HG03442 (cell line): ENCODE measurements around the gene EOLA1.
A peak's percentile ranks its signal among the peaks of the same experiment; 100 is the strongest.
"Not testable (repeated sequence)": the region's sequence is repeated elsewhere in the genome, so short reads cannot be mapped to it uniquely, and the experiment has no call there.

ENCODE experiments used
- ATAC-seq: cut with Tn5 transposase; IDR thresholded peaks from one replicate; pipeline ENCODE4 v1.9.1; 2021; ENCODE audit warnings: mild to moderate bottlenecking, moderate library complexity; ENCODE audit not compliant: unreplicated experiment

The EOLA1 gene

DNA sequence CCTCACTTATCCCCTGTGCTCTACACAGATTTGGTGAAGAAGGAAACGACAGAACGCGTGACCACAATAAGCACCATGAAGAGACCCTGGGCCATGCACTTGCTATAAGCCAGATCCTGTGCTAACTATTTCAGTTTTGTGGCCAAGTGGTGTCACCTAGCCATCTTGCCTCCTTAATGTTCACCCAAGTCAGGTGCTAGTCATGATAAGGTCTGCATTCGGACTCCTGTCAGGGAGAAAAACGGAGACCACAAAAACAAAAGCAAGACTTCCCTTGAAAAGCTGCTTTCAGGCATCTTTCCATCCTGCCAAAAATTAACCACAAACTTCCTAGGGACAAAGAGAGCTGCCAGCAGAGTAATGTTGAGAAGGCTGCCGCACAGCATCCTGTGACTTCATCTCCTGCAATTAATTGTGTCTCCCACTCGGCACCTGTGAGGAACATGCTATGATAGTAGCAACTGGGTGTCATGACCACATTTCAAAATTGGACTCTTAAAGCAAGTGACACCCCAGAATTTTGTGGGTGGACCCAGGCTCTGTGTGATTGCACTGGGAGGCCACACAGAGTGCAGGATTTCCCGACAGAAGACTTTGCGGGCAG, 26.9 kb upstream of the EOLA1 start:
- ATAC-seq: no peak

DNA sequence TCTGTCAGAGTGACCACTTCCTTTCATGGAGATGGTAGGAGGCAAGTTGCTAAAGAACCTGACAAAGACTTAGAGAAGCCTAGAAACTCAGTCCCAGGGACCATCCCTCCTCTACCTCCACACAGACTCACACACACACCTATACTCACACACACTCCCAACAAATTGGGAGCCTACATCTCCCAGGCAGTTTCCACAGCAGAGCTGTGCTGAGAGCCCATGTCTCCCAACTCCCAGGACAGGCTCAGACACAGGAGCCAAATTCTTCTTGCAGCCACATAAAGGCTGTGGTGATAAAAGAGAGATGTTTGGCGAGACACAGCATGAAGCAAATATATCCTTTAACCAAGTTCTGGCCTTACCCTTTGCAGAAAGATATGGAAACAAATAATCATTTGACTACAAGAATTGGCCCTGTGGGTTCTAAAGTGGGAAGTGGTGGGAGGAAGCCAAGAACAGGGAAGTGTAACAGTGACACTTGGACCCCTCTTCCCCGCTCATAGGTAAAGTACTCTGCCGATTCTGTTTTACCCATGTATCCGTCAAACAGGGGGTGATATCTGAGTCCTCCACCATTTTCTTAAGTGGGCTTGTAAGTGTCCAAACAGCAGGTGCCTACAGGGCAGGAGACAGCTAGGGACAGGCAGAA, 24.7 kb upstream of the EOLA1 start:
- no peak for ATAC-seq

DNA sequence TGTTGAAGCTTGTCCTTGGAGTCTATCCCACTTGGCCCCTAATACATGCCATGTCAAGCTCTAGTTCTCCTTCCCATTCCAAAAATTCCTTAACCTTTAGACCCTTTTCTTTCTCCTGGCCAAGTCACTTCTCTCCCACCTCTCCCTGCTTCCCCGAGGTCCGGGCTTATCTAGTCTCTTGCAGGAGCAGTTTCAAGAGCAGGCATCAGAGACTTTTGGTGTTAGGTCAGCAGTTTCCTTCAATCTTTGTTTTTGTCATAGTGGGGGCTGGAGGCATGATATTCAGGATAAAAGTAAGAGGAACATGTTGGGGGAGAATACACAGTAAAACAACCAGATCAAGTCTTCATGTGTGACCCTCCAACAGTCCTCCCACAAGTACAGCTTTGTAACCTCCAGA, 24.2 kb upstream of the EOLA1 start:
- ATAC-seq: no peak

DNA sequence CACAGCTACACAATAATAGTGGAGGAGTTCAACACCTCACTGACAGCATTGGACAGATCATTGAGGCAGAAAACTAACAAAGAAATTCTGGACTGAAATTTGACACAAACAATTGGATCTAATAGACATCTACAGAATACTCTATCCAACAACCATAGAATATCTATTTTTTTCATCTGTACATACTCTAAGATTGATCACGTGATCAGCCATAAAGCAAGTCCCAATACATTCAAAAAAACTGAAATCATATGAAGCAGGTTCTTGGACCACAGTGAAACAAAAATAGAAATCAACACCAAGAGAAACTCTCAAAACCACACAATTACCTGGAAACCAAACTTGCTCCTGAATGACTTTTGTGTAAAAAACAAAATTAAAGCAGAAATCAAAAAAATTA, 23.5 kb upstream of the EOLA1 start:
- ATAC-seq: no peak

DNA sequence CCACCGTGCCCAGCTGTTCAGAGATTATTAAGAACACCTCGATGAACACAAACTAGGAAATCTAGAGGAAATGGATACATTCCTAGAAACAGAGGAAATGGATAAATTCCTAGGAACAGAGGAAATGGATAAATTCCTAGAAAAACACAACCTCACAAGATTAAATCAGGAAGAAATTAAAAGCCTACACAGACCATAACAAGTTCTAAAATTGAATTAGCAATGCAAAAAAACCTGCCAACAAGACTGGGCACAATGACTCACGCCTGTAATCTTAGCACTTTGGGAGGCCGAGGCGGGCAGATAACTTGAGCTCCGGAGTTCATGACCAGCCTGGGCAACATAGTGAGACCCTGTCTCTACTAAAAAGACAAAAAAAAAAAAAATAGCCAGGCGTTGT, 22.6 kb upstream of the EOLA1 start:
- no peak for ATAC-seq

DNA sequence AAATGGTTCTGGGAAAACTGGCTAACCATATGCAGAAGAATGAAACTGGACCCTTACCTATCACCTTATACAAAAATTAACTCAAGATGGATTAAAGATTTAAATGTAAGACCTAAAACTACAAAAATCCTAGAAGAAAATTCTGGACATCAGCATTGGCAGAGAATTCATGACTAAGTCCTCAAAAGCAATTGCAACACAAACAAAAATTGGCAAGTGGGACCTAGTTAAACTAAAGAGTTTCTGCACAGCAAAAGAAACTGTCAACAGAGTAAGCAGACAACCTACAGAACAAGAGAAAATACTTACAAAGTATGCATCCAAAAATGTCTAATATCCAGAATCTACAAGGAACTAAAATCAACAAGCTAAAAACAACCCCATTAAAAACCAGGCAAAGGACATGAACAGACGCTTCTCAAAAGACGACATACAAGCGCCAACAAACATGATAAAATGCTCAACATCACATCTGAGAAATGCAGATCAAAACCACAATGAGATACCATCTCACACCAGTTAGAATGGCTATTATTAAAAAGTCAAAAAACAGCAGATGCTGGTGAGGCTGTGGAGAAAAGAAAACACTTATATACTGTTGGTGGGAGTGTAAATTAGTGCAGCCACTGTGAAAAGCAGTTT, 20.1 kb upstream of the EOLA1 start:
- not testable (repeated sequence) for ATAC-seq

DNA sequence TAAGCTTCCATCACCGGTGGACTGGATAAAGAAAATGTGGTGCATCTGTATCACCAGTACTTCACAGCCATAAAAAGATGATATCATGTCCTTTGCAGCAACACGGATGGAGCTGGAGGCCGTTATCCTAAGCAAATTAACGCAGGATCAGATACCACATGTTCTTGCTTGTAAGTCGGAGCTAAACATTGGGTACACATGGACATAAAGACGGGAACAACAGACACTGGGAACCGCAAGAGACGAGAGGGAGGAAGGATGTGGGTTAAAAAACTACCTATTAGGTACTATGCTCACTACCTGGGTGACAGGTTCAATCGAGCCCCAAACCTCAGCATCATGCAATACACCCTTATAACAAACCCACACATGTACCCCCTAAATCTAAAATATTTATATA, 19.4 kb upstream of the EOLA1 start:
- no peak for ATAC-seq

DNA sequence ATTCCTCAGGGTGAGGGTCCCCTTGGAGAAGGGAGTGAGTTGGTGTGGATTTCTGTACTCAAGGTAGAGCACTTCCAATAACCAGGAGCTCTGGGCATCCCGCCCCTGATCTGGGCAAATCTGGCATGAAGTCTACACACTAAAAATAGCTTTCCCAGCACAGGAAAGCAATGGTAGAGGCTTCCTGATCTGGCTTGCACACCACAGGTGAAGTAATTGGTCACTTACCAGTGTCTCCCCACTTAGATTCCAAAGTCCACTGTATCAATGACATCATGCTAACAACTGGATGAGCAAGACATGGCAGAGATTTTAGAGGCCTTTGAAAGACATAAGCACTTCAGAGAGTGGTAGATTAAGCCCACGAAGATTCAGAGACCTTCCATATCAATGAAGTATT, 17.9 kb upstream of the EOLA1 start:
- ATAC-seq: no peak

DNA sequence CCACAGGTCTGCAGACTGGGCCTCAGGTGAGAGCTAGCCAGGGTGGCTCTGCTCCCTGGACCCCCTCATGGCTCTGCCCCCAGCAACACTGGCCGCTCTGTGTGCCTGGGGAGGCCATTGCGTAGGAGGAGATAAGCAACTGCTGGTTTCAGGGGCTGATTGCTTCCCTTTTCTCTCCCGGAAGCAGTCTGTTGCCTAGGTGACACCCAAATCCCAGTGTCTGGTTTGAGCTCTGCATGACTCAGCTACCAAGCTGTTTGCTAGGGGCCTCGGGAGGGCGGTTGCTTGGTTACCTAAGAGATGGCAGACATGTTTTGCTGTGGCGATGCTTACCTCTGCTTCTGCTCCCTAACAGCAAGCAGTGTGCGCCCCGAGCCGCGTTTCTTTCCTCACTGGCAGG, 15.4 kb upstream of the EOLA1 start:
- peak; percentile 96 for ATAC-seq

DNA sequence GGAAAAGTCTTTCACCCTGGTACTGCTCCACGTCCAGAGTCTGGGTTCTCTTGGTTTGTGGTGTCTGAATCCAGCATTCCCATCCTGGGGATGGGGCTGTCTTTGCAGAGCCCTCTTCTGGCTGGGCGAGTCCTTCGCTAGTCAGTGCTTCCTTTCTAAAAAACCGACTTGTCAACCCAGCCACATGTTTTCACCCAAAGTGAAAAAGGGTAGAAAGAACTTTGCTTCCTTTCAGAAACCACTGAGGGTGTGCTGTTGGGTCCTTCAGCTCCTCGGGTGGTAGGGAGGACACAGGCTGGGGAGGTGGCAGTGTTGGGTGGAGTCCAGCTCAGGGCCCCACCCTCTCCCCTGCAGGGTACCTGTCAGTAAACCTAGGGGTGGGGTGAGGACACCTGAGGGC, 14.9 kb upstream of the EOLA1 start:
- ATAC-seq: peak; percentile 33

DNA sequence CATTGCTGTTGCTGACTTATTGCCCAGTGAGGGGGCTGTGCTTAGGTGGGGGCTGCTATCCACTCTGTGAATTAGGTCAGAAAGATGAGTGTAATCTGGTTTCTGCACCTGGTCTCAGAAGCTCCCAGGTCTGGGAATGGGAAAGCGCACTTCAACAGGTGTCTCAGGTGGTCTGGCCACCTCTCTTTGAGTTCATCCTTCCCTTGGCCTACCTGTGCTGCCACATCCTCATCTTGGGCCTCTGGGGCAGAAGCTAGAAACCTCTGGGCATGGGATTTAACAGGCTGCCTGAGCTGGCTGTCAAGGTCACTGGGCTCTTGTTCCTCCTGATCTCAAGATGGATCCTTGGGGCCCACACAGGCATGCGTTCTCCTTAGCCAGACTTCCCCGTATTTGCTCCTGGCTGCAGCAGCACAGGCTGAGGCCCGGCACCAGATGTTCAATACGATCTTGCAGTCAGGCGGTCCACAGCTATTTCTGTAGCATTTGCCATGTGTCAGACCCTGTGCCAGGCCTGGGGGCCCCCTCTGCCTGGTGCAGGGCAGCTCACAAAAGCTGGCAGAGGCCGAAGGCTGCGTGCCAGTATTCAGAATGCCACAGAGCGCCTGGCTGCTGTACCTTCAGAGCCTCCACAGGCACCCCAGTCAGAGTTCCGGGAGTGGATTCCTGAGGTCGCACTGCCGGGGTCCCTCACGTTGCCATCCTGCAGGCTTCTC, 14.3 kb upstream of the EOLA1 start:
- ATAC-seq: not testable (repeated sequence)

DNA sequence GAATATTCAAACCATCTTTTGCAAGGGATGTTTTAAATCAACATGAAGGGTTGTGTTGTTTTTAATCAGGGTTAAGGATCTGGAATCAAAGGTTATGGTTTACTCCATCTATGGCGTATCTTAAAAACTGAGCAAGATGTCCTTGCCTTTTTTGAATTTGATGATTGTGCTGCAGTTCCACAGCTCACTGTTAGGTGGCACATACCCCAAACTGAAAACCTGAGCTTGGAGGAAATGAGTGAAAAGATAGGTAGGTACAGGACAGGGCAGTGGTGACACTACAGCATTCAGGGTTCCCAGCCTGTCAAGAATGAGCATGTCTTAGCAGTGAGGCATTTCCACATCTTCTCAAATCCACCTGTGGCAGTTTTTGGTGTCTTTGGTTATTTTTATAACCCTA, 13.1 kb upstream of the EOLA1 start:
- ATAC-seq: no peak

DNA sequence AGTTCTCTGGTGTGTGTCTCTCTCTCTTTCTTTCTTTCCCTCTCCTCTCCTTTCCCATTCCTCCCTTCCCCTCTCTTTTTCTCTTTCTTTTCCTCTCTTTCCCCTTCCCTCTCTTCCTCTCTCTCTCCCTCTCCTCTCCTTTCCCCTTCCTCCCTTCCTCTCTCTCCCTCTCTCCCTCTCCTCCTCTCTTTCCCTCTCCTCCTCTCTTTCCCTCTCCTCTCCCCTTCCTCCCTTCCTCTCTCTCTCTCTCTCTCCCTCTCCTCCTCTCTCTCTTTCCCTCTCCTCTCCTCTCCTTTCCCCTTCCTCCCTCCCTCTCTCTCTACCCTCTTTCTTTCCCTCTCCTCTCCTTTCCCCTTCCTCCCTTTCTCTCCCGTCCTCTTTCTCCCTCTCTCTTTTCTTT, 12.4 kb upstream of the EOLA1 start:
- no peak for ATAC-seq

DNA sequence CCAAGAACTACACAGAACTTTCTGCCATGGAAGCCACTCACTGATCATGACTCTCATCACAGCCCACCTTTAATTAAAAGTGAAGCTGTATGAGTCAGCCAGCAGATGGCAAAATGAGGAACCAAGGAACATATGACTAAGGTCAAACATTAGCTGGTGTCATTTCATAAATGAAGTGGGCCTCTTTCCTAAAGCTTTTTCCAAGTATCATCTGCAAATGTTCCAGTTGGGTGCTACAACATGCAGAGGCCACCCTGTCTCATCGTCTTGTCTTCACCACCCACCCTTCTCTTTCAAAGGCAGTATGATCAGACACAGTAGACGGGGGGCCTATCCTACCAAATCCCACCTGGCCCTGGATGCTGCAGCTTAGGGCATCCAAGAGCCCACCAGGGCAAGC, 9.2 kb upstream of the EOLA1 start:
- peak; percentile 83 for ATAC-seq

DNA sequence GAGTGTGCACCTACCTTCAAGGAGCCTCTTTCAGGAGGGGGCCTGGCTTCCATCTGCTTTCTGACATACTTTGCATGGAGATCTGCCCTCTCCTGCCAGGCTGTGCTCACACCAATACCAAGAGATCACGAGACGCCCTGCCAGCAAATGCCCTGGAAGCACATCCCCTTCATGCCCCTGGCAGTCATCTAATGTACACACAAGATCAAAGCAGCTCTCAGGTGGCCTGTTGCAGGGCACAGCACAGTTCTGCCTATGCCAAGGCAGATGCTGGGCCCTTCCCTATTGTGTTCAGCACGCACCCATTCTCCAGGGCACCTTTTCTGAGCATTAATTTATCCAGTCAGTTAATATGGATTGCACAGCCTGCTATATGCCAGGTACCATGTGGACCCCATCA, 7.9 kb upstream of the EOLA1 start:
- not testable (repeated sequence) for ATAC-seq

DNA sequence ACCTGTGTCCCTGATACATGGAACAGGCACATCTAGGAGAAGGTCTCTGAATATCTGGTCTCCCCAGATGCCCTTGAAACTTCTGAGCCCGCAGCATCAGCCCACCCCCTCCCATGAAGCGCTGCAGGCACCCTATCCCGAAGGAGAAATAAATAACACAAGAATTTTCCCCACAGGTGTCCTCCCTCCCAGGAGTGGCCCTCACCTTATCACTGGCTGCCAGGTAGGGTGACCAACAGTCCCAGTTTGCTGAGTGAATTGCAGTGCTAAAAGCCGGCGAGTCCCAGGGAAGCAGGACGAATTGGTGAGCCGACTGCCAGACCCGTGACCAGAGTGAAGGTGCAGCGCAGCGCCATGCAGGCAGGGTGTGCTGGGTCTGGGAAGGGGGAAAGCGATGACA, 6.8 kb upstream of the EOLA1 start:
- not testable (repeated sequence) for ATAC-seq

DNA sequence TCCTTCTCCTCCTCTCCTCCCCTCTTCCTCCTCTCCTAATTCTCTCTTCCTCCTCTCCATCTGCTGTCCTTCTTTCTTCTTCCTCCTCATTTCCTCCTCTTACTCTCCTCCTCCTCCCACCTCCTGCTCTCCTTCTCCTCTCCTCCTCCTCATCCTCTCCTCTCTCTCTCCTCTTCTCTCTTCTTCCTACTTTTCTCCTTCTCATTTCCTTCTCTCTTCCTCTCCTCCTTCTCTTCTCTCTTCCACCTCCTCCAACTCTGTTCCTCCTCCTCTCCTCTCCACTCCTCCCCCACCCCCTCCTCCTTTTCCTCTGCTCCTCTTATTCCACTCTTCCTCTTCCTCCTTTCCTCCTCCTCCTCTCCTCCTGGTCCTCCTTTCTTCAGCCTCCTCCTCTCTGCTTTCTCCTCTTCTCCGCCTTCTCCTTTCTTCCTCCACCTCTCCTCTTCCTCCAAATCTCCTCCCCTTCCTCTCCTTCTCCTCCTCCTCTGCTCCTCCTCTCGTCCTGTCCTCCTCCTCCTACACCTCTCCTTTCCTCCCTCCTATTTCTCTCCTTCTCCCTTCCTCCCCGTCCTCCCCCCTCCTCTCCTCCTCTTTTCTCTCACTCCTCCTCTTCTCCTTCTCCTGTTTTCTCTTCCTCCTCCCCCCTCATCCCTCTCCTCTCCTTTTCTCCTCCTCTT, 5.7 kb upstream of the EOLA1 start:
- not testable (repeated sequence) for ATAC-seq

DNA sequence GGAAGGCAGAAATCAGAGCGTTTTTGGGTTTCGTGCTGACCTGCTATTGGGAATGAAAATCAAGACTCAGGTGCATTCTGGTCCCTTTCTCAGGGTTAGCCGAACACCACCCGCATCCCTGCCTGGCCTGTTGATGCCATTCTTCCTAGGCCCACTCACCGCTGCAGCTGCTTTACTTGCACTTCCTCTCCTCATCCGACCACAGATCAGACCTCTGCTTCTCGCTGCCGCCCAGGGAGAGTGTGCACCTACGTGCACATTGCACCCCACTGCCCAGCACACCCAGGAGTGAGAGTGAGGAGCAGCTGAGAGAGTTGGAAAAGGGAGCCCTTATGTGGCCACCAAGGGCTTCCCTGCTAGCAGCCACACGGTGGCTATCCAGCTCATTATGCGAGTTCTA, 3.3 kb upstream of the EOLA1 start:
- ATAC-seq: not testable (repeated sequence)

DNA sequence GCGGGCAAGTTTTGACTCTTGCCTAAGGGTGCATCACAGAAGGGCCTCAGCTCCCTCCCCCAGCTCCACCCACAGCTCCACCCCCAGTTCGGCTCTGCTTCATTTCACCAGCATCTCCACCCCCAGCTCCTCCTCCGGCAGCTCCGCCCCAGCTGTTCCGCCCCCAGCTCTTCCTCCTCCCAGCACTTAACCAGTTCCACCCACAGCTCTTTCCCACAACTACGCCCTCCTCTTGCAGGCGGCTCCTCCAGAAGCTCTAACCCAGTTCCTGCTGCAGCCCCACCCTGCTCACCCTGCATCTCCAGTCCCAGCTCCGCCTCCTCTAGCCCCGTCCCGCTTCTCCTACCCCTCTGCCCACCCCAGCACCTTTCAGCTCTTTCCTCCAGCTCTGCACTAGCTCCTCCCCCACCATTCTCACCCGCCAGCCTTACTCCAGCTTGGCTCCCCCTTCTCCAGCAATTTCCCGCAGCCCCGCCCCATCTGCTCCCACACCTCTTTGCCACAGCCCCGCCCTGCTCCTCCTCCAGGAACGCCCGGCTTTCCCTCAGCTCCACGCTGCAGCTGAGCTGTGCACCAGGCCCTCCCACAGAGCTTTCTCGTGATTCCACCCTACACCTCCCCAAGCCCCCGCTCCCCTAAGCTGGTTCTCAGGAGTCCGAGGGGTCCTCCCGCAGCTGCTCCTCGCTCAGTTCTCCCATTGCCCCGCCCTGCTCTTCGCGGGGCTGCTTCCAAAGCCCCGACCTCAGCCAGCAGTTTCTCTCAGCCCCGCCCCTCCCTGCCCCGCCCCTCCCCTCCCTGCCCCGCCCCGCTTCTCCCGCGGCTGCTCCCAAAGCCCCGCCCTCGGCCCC, 1.3 kb upstream of the EOLA1 start:
- ATAC-seq: peak; percentile 33

DNA sequence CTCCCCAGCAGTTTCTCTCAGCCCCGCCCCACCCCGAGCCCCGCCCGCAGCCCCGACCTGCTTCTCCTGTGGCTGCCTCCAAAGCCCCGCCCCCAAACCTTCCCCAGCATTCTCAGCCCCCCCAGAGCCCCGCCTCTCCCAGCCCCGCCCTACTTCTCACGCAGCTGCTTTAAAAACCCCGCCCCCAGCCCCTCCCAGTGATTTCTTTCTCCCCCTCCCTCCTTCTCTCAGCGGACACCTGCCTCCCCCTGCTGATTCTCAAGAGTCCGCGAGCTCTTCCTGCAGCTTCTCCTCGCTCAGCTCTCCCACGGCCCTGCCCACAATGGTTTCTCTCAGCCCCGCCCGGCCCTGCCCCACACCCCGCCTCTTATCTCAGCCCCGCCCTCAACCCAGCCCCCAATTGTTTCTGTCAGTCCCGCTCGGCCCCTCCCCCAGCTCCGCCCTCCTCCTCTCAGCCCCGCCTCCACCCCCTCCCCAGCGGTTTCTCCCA, 636 bp upstream of the EOLA1 start:
- ATAC-seq: peak; percentile 4
